D721Med (cell line): ENCODE data around the gene RPRD1A.

ENCODE experiments used
- DNase-seq: peaks from one replicate; pipeline ENCODE4 v3.0.0; 2011; ENCODE audit warnings: low spot score; ENCODE audit not compliant: insufficient read length
- FAIRE-seq: peaks from 2 replicates; lab custom pipeline; 2011; peaks lifted over from hg19 to GRCh38; lab: Jason Lieb, UNC
- CTCF ChIP-seq: IDR thresholded peaks from 2 replicates; pipeline ENCODE4 v1.5.1; 2012; ENCODE audit warnings: mild to moderate bottlenecking, control low read depth; ENCODE audit not compliant: insufficient read depth; ENCODE audit errors: missing control alignments

Gene RPRD1A

GRCh38 chr18:36064027-36064808 lies 3.1 kb downstream of the RPRD1A start:
- TF ChIP-seq CTCF = no peak
- DNase-seq = no peak
- FAIRE-seq = no peak

GRCh38 chr18:36058674-36059073 lies 8.7 kb downstream of the RPRD1A start:
- TF ChIP-seq CTCF = no peak
- no peak for DNase-seq

GRCh38 chr18:36051760-36052159 lies 15.6 kb downstream of the RPRD1A start:
- FAIRE-seq = peak; percentile 88

More at GRCh38 chr18:36058674-36059073, 8.7 kb downstream of the RPRD1A start:
- peak; percentile 90 for FAIRE-seq

GRCh38 chr18:36050479-36050878 lies 16.9 kb downstream of the RPRD1A start:
- DNase-seq = no peak
- no peak for TF ChIP-seq CTCF
- peak; percentile 69 for FAIRE-seq

More at GRCh38 chr18:36051760-36052159, 15.6 kb downstream of the RPRD1A start:
- no peak for DNase-seq
- no peak for TF ChIP-seq CTCF

GRCh38 chr18:36047521-36047920 lies 19.8 kb downstream of the RPRD1A start:
- no peak for TF ChIP-seq CTCF
- peak; percentile 68 for FAIRE-seq
- no peak for DNase-seq

- DNase-seq (no peak), FAIRE-seq (no peak)
- TF ChIP-seq CTCF = no peak
These were observed 20.5 kb downstream of the RPRD1A start for GRCh38 chr18:36046898-36047297.
